OCI-LY7 (cell line): Measurements from ENCODE around the gene ADRA1B.

ENCODE experiments used
- EZH2phosphoT487 ChIP-seq: fragments of 200-600 bp; sonication (generic); IDR thresholded peaks from 2 replicates; pipeline ENCODE4 v1.6.1; 2018; ENCODE audit warnings: low read depth, borderline replicate concordance, mild to moderate bottlenecking, mixed run types, antibody characterized with exemption, low read length, moderate library complexity, mixed read lengths
- TF ChIP-seq, protein P1 (sequence below): fragments of 200-600 bp; sonication (generic); conservative IDR thresholded peaks from 2 replicates; pipeline ENCODE4 v1.5.1; 2014; ENCODE audit warnings: mild to moderate bottlenecking, antibody characterized with exemption, low read length, moderate library complexity, mixed read lengths

GRCh38 chr5:160009591-160009989 lies 93.3 kb downstream of the ADRA1B start:
- TF ChIP-seq, protein P1, sequence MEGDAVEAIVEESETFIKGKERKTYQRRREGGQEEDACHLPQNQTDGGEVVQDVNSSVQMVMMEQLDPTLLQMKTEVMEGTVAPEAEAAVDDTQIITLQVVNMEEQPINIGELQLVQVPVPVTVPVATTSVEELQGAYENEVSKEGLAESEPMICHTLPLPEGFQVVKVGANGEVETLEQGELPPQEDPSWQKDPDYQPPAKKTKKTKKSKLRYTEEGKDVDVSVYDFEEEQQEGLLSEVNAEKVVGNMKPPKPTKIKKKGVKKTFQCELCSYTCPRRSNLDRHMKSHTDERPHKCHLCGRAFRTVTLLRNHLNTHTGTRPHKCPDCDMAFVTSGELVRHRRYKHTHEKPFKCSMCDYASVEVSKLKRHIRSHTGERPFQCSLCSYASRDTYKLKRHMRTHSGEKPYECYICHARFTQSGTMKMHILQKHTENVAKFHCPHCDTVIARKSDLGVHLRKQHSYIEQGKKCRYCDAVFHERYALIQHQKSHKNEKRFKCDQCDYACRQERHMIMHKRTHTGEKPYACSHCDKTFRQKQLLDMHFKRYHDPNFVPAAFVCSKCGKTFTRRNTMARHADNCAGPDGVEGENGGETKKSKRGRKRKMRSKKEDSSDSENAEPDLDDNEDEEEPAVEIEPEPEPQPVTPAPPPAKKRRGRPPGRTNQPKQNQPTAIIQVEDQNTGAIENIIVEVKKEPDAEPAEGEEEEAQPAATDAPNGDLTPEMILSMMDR = no peak
- no peak for TF ChIP-seq EZH2phosphoT487
